GM23338 (cell line): ENCODE results near the gene ITPRIPL2. TPM values are rescaled to one million over a fixed set of nuclear protein-coding genes. Genes with fewer than 3 reads are reported as not detected.
A peak's percentile ranks its signal among the peaks of the same experiment; 100 is the strongest.

ENCODE experiments used
- ATAC-seq: fragments of 200-7000 bp; cut with Tn5 transposase; 3 replicates; pipeline ENCODE4 v1.9.1; 2020
- DNase-seq: peaks from one replicate; pipeline ENCODE4 v3.0.0-alpha.2; 2015; ENCODE audit warnings: low spot score
- H2AFZ ChIP-seq: fragments of 200-600 bp; sonication (generic); 2 replicates; pipeline ENCODE4 v1.8.0; 2016; ENCODE audit warnings: antibody characterized with exemption, mild to moderate bottlenecking, moderate library complexity
- H3F3A ChIP-seq: fragments of 200-600 bp; sonication (generic); replicated peaks from 2 replicates; pipeline ENCODE4 v1.8.0; 2017; ENCODE audit warnings: antibody characterized with exemption, mixed run types, low read depth
- H3K27ac ChIP-seq: fragments of 200-600 bp; sonication (generic); 2 replicates; pipeline ENCODE4 v1.6.1; 2016; ENCODE audit warnings: low read depth
- H3K27me3 ChIP-seq: fragments of 200-600 bp; sonication (generic); 2 replicates; pipeline ENCODE4 v1.8.0; 2016; ENCODE audit warnings: mild to moderate bottlenecking, mixed run types, moderate library complexity; ENCODE audit not compliant: insufficient read depth
- H3K36me3 ChIP-seq: fragments of 200-600 bp; sonication (generic); 2 replicates; pipeline ENCODE4 v1.8.0; 2016; ENCODE audit warnings: mild to moderate bottlenecking; ENCODE audit not compliant: insufficient read depth
- H3K4me1 ChIP-seq: fragments of 200-600 bp; sonication (generic); 2 replicates; pipeline ENCODE4 v1.8.0; 2016; ENCODE audit warnings: mild to moderate bottlenecking, moderate library complexity; ENCODE audit not compliant: insufficient read depth
- H3K4me2 ChIP-seq: fragments of 200-600 bp; sonication (generic); 2 replicates; pipeline ENCODE4 v1.7.1; 2017; ENCODE audit warnings: mixed run types
- H3K4me3 ChIP-seq: fragments of 200-600 bp; sonication (generic); 2 replicates; pipeline ENCODE4 v1.6.1; 2016; ENCODE audit warnings: mixed run types
- H3K79me2 ChIP-seq: fragments of 200-600 bp; sonication (generic); replicated peaks from 2 replicates; pipeline ENCODE4 v1.8.0; 2017; ENCODE audit warnings: mild to moderate bottlenecking; ENCODE audit not compliant: insufficient read depth
- H3K9me2 ChIP-seq: fragments of 200-600 bp; sonication (generic); 2 replicates; pipeline ENCODE4 v1.8.0; 2017; ENCODE audit not compliant: insufficient read depth
- H4K20me1 ChIP-seq: fragments of 200-600 bp; sonication (generic); replicated peaks from 2 replicates; pipeline ENCODE4 v1.8.0; 2017; ENCODE audit warnings: mild to moderate bottlenecking; ENCODE audit not compliant: insufficient read depth
- H3K27ac Mint-ChIP-seq: 2 replicates; pipeline ENCODE4 v1.8.0; 2020; ENCODE audit warnings: inconsistent platforms, mild to moderate bottlenecking, moderate library complexity, mixed read lengths
- H3K27me3 Mint-ChIP-seq: 3 replicates; pipeline ENCODE4 v1.8.0; 2022; ENCODE audit warnings: low read depth, mild to moderate bottlenecking, moderate library complexity, mixed read lengths, inconsistent platforms; ENCODE audit not compliant: insufficient read depth, poor library complexity
- H3K36me3 Mint-ChIP-seq: 3 replicates; pipeline ENCODE4 v1.8.0; 2021; ENCODE audit warnings: low read depth, mild to moderate bottlenecking, inconsistent platforms, moderate library complexity, mixed read lengths
- H3K4me1 Mint-ChIP-seq: 3 replicates; pipeline ENCODE4 v1.8.0; 2020; ENCODE audit warnings: mild to moderate bottlenecking, inconsistent platforms, mixed read lengths
- H3K4me3 Mint-ChIP-seq: 3 replicates; pipeline ENCODE4 v1.8.0; 2021; ENCODE audit warnings: moderate library complexity, mild to moderate bottlenecking, inconsistent platforms, mixed read lengths
- H3K9me3 Mint-ChIP-seq: 3 replicates; pipeline ENCODE4 v1.8.0; 2020; ENCODE audit warnings: moderate library complexity, mild to moderate bottlenecking, inconsistent platforms, mixed read lengths
- CREB1 ChIP-seq: fragments of 250-450 bp; sonication (Bioruptor Pico); IDR thresholded peaks from 2 replicates; pipeline ENCODE4 v1.5.0; 2020; ENCODE audit warnings: low read depth, mild to moderate bottlenecking, moderate library complexity
- EZH2 ChIP-seq: fragments of 200-600 bp; sonication (generic); IDR thresholded peaks from one replicate; pipeline ENCODE4 v1.8.0; 2017; ENCODE audit warnings: antibody characterized with exemption, mild to moderate bottlenecking, low read depth; ENCODE audit not compliant: unreplicated experiment
- EZH2phosphoT487 ChIP-seq: fragments of 200-600 bp; sonication (generic); IDR thresholded peaks from one replicate; pipeline ENCODE4 v1.8.1; 2018; ENCODE audit warnings: antibody characterized with exemption; ENCODE audit not compliant: unreplicated experiment
- JUNB ChIP-seq: IDR thresholded peaks from one replicate; pipeline ENCODE4 v1.6.1; 2016; ENCODE audit warnings: antibody characterized with exemption; ENCODE audit not compliant: unreplicated experiment
- NANOG ChIP-seq: IDR thresholded peaks from 2 replicates; pipeline ENCODE4 v1.6.1; 2016; ENCODE audit warnings: antibody characterized with exemption, borderline replicate concordance
- POLR2AphosphoS5 ChIP-seq: IDR thresholded peaks from 2 replicates; pipeline ENCODE4 v1.6.1; 2016; ENCODE audit warnings: antibody characterized with exemption, low read depth
- ZNF114 ChIP-seq: fragments of 250-450 bp; sonication (Bioruptor Pico); IDR thresholded peaks from 2 replicates; pipeline ENCODE4 v1.5.0; 2020; ENCODE audit warnings: mild to moderate bottlenecking, moderate library complexity
- ZNF331 ChIP-seq: fragments of 250-450 bp; sonication (Bioruptor Pico); IDR thresholded peaks from 2 replicates; pipeline ENCODE4 v1.5.0; 2020; ENCODE audit warnings: low read depth, mild to moderate bottlenecking, moderate library complexity
- polyA plus RNA-seq: library from polyadenylated mRNA; unstranded; fragments of >200 nt; fragmentation: Nextera tagmentation; extraction: Ambion mirVana; gene quantifications from 2 replicates; pipeline ENCODE4 v1.2.1, GENCODE V29; 2016
- total RNA-seq: library from RNA; depleted of rRNA; stranded (reverse); fragments of >200 nt; shearing (Covaris generic); gene quantifications from 2 replicates; pipeline ENCODE4 v1.2.3, GENCODE V29; 2014
- TF ChIP-seq, protein P1 (sequence below), 2 experiments: fragments of 200-600 bp in 1 of 2; sonication (generic) in 1 of 2; conservative IDR thresholded peaks; 2 replicates each; pipeline versions ENCODE4 v1.5.1 to v1.6.1; 2016 to 2017; ENCODE audit warnings: antibody characterized with exemption in 2 of 2, low read depth in 2 of 2, mild to moderate bottlenecking in 2 of 2, moderate library complexity in 1 of 2
- TF ChIP-seq, protein P2 (sequence below): IDR thresholded peaks from one replicate; pipeline ENCODE4 v1.6.1; 2018; ENCODE audit warnings: antibody characterized with exemption; ENCODE audit not compliant: unreplicated experiment
- TF ChIP-seq, protein P3 (sequence below): IDR thresholded peaks from 2 replicates; pipeline ENCODE4 v1.6.1; 2016; ENCODE audit warnings: antibody characterized with exemption
- TF ChIP-seq, protein P4 (sequence below): fragments of 250-450 bp; sonication (Bioruptor Pico); IDR thresholded peaks from 2 replicates; pipeline ENCODE4 v1.5.0; 2020; ENCODE audit warnings: mild to moderate bottlenecking, moderate library complexity

The ITPRIPL2 gene
- total and polyA plus RNA-seq, 2 experiments from 2014 or later = 0.94 to 8.3 TPM

DNA sequence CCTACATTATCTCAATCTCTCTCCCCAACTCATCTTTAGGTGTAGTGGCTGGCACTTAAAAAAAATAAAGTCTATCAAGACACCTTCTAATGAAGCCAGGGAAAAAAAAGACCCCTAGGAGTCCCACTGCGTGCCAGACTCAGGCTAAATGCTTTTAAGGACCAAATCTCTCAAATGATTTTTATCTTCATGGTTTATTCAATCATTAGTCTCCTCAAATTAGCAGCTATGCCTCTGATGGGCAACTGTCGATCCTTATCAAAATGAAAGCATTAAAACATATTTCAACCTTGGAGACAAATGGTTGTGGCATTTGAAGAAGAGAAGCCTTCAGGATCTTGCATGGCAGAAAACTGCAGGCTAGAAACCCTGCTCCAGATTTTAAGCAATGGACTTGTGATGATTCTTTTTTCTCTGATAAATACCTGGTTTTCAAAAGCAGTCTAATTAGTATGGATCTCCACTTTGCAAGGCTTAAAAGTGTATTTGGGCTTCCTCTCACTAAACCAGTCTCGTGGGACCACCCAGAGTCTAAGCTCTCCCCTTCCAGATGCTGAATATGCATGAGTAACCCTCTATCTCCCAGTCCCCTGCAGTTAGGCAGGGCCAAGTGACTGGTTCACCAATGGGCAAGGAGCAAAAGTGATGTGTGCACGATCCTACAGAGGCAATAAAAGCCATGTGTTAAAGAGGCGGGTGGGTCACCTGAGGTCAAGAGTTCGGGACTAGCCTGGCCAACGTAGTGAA is 14.9 kb downstream of the ITPRIPL2 start:
- Histone ChIP-seq H3K4me1 (peaks cover 20% of the 10 kb centered on the region), H3K9me2 (no peaks in the 10 kb centered on the region), H3F3A (no peaks in the 10 kb centered on the region), H2AFZ (peak overlapping the region; percentile 38; the same call in 1 of the 2 replicates), H4K20me1 (no peaks in the 10 kb centered on the region), H3K27me3 (no peaks in the 10 kb centered on the region), H3K4me2 (no peak overlapping the region), H3K27ac (no peak overlapping the region), H3K79me2 (no peaks in the 10 kb centered on the region), H3K36me3 (no peaks in the 10 kb centered on the region), H3K4me3 (no peak overlapping the region)
- TF ChIP-seq POLR2AphosphoS5 (no peak), EZH2 (no peak), ZNF331 (CRISPR knock-in tag) (no peak), JUNB (no peak), EZH2phosphoT487 (no peak), ZNF114 (CRISPR knock-in tag) (no peak), NANOG (no peak), CREB1 (CRISPR knock-in tag) (no peak)
- TF ChIP-seq, protein P1, sequence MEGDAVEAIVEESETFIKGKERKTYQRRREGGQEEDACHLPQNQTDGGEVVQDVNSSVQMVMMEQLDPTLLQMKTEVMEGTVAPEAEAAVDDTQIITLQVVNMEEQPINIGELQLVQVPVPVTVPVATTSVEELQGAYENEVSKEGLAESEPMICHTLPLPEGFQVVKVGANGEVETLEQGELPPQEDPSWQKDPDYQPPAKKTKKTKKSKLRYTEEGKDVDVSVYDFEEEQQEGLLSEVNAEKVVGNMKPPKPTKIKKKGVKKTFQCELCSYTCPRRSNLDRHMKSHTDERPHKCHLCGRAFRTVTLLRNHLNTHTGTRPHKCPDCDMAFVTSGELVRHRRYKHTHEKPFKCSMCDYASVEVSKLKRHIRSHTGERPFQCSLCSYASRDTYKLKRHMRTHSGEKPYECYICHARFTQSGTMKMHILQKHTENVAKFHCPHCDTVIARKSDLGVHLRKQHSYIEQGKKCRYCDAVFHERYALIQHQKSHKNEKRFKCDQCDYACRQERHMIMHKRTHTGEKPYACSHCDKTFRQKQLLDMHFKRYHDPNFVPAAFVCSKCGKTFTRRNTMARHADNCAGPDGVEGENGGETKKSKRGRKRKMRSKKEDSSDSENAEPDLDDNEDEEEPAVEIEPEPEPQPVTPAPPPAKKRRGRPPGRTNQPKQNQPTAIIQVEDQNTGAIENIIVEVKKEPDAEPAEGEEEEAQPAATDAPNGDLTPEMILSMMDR (conservative IDR thresholded peaks at IDR 0.05; ENCODE audit: low read depth in 2 of 2) = no peak
- TF ChIP-seq, protein P2, sequence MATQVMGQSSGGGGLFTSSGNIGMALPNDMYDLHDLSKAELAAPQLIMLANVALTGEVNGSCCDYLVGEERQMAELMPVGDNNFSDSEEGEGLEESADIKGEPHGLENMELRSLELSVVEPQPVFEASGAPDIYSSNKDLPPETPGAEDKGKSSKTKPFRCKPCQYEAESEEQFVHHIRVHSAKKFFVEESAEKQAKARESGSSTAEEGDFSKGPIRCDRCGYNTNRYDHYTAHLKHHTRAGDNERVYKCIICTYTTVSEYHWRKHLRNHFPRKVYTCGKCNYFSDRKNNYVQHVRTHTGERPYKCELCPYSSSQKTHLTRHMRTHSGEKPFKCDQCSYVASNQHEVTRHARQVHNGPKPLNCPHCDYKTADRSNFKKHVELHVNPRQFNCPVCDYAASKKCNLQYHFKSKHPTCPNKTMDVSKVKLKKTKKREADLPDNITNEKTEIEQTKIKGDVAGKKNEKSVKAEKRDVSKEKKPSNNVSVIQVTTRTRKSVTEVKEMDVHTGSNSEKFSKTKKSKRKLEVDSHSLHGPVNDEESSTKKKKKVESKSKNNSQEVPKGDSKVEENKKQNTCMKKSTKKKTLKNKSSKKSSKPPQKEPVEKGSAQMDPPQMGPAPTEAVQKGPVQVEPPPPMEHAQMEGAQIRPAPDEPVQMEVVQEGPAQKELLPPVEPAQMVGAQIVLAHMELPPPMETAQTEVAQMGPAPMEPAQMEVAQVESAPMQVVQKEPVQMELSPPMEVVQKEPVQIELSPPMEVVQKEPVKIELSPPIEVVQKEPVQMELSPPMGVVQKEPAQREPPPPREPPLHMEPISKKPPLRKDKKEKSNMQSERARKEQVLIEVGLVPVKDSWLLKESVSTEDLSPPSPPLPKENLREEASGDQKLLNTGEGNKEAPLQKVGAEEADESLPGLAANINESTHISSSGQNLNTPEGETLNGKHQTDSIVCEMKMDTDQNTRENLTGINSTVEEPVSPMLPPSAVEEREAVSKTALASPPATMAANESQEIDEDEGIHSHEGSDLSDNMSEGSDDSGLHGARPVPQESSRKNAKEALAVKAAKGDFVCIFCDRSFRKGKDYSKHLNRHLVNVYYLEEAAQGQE = no peak
- TF ChIP-seq, protein P3, sequence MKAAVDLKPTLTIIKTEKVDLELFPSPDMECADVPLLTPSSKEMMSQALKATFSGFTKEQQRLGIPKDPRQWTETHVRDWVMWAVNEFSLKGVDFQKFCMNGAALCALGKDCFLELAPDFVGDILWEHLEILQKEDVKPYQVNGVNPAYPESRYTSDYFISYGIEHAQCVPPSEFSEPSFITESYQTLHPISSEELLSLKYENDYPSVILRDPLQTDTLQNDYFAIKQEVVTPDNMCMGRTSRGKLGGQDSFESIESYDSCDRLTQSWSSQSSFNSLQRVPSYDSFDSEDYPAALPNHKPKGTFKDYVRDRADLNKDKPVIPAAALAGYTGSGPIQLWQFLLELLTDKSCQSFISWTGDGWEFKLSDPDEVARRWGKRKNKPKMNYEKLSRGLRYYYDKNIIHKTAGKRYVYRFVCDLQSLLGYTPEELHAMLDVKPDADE = no peak
- TF ChIP-seq, protein P4, sequence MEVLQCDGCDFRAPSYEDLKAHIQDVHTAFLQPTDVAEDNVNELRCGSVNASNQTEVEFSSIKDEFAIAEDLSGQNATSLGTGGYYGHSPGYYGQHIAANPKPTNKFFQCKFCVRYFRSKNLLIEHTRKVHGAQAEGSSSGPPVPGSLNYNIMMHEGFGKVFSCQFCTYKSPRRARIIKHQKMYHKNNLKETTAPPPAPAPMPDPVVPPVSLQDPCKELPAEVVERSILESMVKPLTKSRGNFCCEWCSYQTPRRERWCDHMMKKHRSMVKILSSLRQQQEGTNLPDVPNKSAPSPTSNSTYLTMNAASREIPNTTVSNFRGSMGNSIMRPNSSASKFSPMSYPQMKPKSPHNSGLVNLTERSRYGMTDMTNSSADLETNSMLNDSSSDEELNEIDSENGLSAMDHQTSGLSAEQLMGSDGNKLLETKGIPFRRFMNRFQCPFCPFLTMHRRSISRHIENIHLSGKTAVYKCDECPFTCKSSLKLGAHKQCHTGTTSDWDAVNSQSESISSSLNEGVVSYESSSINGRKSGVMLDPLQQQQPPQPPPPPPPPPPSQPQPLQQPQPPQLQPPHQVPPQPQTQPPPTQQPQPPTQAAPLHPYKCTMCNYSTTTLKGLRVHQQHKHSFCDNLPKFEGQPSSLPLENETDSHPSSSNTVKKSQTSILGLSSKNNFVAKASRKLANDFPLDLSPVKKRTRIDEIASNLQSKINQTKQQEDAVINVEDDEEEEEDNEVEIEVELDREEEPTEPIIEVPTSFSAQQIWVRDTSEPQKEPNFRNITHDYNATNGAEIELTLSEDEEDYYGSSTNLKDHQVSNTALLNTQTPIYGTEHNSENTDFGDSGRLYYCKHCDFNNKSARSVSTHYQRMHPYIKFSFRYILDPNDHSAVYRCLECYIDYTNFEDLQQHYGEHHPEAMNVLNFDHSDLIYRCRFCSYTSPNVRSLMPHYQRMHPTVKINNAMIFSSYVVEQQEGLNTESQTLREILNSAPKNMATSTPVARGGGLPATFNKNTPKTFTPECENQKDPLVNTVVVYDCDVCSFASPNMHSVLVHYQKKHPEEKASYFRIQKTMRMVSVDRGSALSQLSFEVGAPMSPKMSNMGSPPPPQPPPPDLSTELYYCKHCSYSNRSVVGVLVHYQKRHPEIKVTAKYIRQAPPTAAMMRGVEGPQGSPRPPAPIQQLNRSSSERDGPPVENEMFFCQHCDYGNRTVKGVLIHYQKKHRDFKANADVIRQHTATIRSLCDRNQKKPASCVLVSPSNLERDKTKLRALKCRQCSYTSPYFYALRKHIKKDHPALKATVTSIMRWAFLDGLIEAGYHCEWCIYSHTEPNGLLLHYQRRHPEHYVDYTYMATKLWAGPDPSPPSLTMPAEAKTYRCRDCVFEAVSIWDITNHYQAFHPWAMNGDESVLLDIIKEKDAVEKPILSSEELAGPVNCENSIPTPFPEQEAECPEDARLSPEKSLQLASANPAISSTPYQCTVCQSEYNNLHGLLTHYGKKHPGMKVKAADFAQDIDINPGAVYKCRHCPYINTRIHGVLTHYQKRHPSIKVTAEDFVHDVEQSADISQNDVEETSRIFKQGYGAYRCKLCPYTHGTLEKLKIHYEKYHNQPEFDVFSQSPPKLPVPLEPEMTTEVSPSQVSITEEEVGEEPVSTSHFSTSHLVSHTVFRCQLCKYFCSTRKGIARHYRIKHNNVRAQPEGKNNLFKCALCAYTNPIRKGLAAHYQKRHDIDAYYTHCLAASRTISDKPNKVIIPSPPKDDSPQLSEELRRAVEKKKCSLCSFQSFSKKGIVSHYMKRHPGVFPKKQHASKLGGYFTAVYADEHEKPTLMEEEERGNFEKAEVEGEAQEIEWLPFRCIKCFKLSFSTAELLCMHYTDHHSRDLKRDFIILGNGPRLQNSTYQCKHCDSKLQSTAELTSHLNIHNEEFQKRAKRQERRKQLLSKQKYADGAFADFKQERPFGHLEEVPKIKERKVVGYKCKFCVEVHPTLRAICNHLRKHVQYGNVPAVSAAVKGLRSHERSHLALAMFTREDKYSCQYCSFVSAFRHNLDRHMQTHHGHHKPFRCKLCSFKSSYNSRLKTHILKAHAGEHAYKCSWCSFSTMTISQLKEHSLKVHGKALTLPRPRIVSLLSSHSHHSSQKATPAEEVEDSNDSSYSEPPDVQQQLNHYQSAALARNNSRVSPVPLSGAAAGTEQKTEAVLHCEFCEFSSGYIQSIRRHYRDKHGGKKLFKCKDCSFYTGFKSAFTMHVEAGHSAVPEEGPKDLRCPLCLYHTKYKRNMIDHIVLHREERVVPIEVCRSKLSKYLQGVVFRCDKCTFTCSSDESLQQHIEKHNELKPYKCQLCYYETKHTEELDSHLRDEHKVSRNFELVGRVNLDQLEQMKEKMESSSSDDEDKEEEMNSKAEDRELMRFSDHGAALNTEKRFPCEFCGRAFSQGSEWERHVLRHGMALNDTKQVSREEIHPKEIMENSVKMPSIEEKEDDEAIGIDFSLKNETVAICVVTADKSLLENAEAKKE = no peak
- Mint-ChIP-seq H3K4me1 (peaks cover 24% of the 10 kb centered on the region), H3K36me3 (no peaks in the 10 kb centered on the region), H3K4me3 (no peak overlapping the region), H3K27me3 (peaks cover 7% of the 10 kb centered on the region), H3K27ac (no peak overlapping the region), H3K9me3 (peaks cover 12% of the 10 kb centered on the region; the same call in 2 of the 3 replicates)
- DNase-seq (no peak), ATAC-seq (peak; percentile 31; the same call in 2 of the 3 replicates)
